BLaER1 treated with 17β-estradiol and CSF1 and Interleukin-3, amounts not matched to agents 10 nM and 100 nM (cell line): ENCODE results near the gene NHS.

ENCODE experiments used
- H3K27ac ChIP-seq, 11 experiments: shearing (Covaris generic); formaldehyde crosslinking; 2 replicates each; pipeline ENCODE4 v1.8.1; 2022
- H3K27me3 ChIP-seq, 11 experiments: shearing (Covaris generic); formaldehyde crosslinking; 2 replicates each; pipeline ENCODE4 v1.8.1; 2022
- H3K36me3 ChIP-seq, 11 experiments: shearing (Covaris generic); formaldehyde crosslinking; 2 replicates each; pipeline ENCODE4 v1.8.1; 2022
- H3K4me1 ChIP-seq, 10 experiments: shearing (Covaris generic); formaldehyde crosslinking; 2 replicates each; pipeline ENCODE4 v1.8.1; 2022
- H3K4me2 ChIP-seq, 11 experiments: shearing (Covaris generic); formaldehyde crosslinking; 2 replicates each; pipeline ENCODE4 v1.8.1; 2022
- H3K4me3 ChIP-seq, 10 experiments: shearing (Covaris generic); formaldehyde crosslinking; 2 replicates each; pipeline ENCODE4 v1.8.1; 2022
- H3K9ac ChIP-seq, 11 experiments: shearing (Covaris generic); formaldehyde crosslinking; 2 replicates each; pipeline ENCODE4 v1.8.1; 2022
- H3K9me3 ChIP-seq, 11 experiments: shearing (Covaris generic); formaldehyde crosslinking; replicated peaks in 1 of 11; 2 replicates each; pipeline ENCODE4 v1.8.1; 2022
- H4K20me1 ChIP-seq, 11 experiments: shearing (Covaris generic); formaldehyde crosslinking; 2 replicates each; pipeline ENCODE4 v1.8.1; 2022
- Cebpa-rat ChIP-seq, 11 experiments: shearing (Covaris generic); IDR thresholded peaks; 2 replicates each; pipeline ENCODE4 v1.8.1; 2022

NHS gene

DNA sequence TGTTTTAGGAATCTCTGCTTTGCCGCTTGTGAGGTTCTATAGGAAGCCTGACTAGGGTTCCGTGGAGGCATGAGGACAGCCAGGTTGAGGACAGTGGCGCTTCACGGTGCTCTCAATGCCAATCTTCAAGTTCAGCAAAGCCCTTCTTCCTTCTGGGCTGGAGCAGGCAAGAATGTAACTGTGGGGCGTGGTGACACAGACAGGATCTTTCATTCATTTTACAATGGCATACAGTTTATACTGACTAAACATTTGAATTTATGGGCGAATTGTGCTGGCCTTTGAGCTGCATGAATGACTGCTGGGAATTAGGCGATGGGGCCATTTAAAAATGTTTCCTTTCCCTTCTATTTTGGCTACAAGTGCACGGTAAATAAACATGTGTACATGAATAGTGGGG, 2.9 kb upstream of the NHS start:
- Histone ChIP-seq H3K4me3 (no peak overlapping the region), H3K9me3 (peaks cover 16 to 19% (median 17%) of the 10 kb centered on the region in 11 experiments; a peak in 21 of 22 replicates), H4K20me1 (no peaks in the 10 kb centered on the region; a peak in 2 of 22 replicates), H3K4me2 (no peak overlapping the region), H3K9ac (no peak overlapping the region), H3K36me3 (no peaks in the 10 kb centered on the region), H3K27me3 (peaks cover 92 to 100% (median 99%) of the 10 kb centered on the region in 11 experiments), H3K27ac (no peak overlapping the region), H3K4me1 (peaks cover 0 to 20% (median 5%) of the 10 kb centered on the region in 10 experiments; a peak in 8 of 20 replicates)
- no peak for TF ChIP-seq Cebpa-rat (IDR thresholded peaks at IDR 0.05)

DNA sequence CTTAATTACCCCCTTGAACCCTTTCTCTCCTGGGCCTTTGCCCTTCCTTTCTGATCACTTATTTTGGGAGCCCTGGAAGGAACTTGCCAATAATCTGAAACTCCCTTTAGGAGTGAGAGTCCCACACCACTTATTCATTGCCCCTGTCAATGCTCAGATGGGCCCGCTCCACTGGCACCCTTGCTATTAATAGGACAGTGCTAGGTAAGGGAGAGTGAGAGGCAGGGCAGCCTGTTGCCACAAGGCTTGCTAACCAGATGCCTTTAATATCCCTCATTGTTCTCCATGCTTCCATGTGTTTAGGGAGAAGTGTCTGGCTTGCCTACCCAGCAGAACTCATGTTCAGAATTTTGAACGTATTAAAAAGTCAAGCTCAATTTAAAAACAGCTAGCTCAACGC, 1.7 kb upstream of the NHS start:
- Histone ChIP-seq H3K27ac (no peak overlapping the region), H3K9me3 (peaks cover 22 to 29% (median 23%) of the 10 kb centered on the region in 11 experiments; a peak in 21 of 22 replicates), H3K4me1 (peaks cover 0 to 20% (median 5%) of the 10 kb centered on the region in 10 experiments; a peak in 8 of 20 replicates), H3K36me3 (no peaks in the 10 kb centered on the region), H3K27me3 (peaks cover 93 to 100% (median 98%) of the 10 kb centered on the region in 11 experiments), H3K4me2 (no peak overlapping the region), H4K20me1 (no peaks in the 10 kb centered on the region; a peak in 3 of 22 replicates), H3K9ac (no peak overlapping the region), H3K4me3 (no peak overlapping the region)
- no peak for TF ChIP-seq Cebpa-rat (IDR thresholded peaks at IDR 0.05)

DNA sequence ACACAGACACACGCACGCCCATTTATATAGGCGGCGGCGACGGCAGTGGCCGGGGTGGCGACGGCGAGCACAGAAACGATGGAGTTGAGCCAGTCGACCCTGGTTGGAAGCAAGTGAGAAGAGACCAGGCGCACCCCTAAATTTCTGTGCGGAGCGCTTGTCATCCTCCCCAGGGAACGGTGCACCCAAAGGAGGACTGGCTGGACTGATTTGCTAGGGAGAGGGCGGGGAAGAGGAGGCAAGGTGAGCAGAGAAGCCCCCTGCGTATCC, 302 bp downstream of the NHS start:
- no peak overlapping the region for H3K27ac ChIP-seq
- peak overlapping the region; percentile 14 to 81 (median 50); a peak in 21 of 22 replicates for H3K4me2 ChIP-seq
- peaks cover 0 to 9% (median 0%) of the 10 kb centered on the region in 10 experiments; a peak in 4 of 20 replicates for H3K4me1 ChIP-seq
- H3K9me3 ChIP-seq: peaks cover 22 to 40% (median 25%) of the 10 kb centered on the region in 11 experiments; a peak in 21 of 22 replicates
- H3K9ac ChIP-seq: no peak overlapping the region
- TF ChIP-seq Cebpa-rat (IDR thresholded peaks at IDR 0.05): no peak
- H3K36me3 ChIP-seq: no peaks in the 10 kb centered on the region
- peaks cover 90 to 100% (median 98%) of the 10 kb centered on the region in 11 experiments for H3K27me3 ChIP-seq
- H3K4me3 ChIP-seq: peak overlapping the region in 8 of 10 experiments; percentile 23 to 56 (median 38); a peak in 12 of 20 replicates
- H4K20me1 ChIP-seq: no peaks in the 10 kb centered on the region; a peak in 3 of 22 replicates

DNA sequence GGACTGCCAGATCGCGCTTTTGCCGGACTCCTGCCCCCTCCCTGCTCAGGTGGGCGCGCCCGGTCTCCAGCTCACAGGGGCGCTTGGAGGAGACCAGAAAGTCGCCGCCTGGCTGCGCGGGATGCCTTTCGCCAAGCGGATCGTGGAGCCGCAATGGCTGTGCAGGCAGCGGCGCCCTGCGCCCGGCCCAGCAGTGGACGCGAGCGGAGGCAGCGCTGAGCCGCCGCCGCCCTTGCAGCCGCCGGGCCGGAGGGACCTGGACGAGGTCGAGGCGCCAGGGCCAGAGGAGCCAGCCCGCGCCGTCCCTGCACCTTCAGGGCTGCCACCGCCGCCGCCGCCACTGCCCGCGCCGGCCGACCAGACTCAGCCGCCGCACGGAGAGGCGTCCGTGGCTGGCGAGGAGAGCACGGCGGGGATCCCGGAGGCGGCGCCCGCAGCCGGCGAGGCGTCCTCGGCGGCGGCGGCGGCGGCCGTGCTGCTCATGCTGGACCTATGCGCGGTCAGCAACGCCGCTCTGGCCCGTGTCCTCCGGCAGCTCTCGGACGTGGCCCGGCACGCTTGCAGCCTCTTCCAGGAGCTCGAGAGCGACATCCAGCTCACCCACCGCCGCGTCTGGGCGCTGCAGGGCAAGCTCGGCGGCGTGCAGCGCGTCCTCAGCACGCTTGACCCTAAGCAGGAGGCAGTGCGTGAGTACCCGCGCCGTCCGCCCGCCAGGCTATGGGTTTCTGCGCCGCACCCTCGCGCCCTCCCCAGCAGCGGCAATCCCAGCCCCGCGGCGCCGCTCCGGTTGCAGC, 834 bp downstream of the NHS start:
- Histone ChIP-seq H3K9ac (no peak overlapping the region), H3K4me1 (peaks cover 0 to 9% (median 0%) of the 10 kb centered on the region in 10 experiments; a peak in 4 of 20 replicates), H3K4me2 (peak overlapping the region; percentile 14 to 81 (median 50); a peak in 21 of 22 replicates), H3K27me3 (peaks cover 90 to 100% (median 99%) of the 10 kb centered on the region in 11 experiments), H3K9me3 (peaks cover 22 to 45% (median 25%) of the 10 kb centered on the region in 11 experiments; a peak in 21 of 22 replicates), H3K36me3 (no peaks in the 10 kb centered on the region), H4K20me1 (no peaks in the 10 kb centered on the region; a peak in 3 of 22 replicates), H3K4me3 (peak overlapping the region in 8 of 10 experiments; percentile 23 to 56 (median 38); a peak in 11 of 20 replicates), H3K27ac (no peak overlapping the region)
- no peak for TF ChIP-seq Cebpa-rat (IDR thresholded peaks at IDR 0.05)

DNA sequence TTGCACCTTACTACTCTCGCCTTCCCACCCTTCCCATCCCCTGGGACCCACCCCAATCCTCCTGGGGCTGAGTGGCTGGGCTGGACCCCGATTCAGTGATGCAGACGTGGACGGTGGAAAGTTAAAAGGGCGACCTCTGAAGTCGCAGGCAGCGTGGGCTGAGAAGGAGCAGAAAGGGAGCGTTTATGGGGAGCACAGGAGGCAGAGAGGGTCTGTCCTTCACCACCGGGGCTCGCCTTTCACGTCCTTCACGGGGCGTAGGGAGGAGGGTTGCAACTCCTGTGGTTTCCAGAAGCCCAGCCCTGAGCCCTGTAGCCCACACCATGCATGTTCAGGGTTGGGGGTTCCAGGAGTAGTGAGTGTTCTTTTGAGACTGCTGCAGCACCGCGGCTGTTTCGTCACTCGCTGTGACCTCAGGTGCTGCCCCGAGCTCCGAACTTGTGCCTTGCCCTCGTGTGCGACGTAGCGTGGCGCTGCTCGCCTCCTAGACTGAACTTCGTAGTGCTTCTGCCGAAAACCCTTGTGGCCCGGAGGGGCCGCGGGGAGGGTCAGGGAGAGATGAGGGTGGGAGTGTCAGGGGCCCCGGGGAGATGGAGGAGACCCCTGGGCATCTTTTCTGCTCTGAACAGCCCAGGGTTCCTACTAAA, 1.6 kb downstream of the NHS start:
- H3K4me1 ChIP-seq: peaks cover 0 to 9% (median 0%) of the 10 kb centered on the region in 10 experiments; a peak in 4 of 20 replicates
- peaks cover 87 to 100% (median 96%) of the 10 kb centered on the region in 11 experiments for H3K27me3 ChIP-seq
- H3K27ac ChIP-seq: no peak overlapping the region
- H3K9me3 ChIP-seq: peaks cover 23 to 52% (median 28%) of the 10 kb centered on the region in 11 experiments
- no peak overlapping the region for H3K9ac ChIP-seq
- H3K36me3 ChIP-seq: no peaks in the 10 kb centered on the region
- no peaks in the 10 kb centered on the region; a peak in 3 of 22 replicates for H4K20me1 ChIP-seq
- TF ChIP-seq Cebpa-rat (IDR thresholded peaks at IDR 0.05): no peak
- H3K4me2 ChIP-seq: no peak overlapping the region
- 0 out of 20 replicates have a peak overlapping the region, but pooled peaks of 1 of the 10 experiments have one; percentile 45 for H3K4me3 ChIP-seq

DNA sequence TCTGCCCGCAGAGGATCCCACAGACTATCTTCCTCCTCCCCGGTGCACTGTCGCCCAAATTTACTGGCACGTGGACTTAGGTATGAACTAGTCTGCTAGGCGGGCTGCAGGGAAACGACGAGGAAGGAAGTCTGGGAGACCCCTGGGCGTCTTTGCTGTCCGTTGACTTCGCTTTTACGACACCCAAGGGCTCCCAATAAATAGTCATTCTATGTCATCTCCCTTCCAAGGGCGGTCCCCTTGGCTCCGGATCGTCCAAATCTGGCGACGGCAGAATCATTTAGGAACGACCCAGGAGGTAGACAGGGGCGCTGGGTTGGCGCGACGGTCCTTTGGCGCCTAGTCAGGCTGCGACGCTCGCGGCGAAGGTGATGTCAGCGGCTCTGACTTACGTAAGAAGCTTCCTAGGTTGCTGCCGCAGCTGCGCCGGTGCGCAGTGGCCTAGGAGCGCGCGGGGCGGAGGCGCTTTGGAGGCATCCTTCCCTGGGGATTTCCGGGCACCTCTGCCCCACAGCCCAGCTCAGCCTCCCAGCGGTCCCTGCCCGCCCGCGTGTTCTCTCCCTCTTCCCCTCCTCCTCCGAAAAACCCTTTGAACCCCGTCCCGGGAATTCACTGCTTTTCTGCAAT, 2.2 kb downstream of the NHS start:
- Histone ChIP-seq H3K9me3 (peaks cover 29 to 59% (median 35%) of the 10 kb centered on the region in 11 experiments), H3K4me3 (no peak overlapping the region), H3K36me3 (no peaks in the 10 kb centered on the region), H3K4me2 (no peak overlapping the region), H3K4me1 (peaks cover 0 to 9% (median 0%) of the 10 kb centered on the region in 10 experiments; a peak in 4 of 20 replicates), H3K9ac (no peak overlapping the region), H3K27ac (no peak overlapping the region), H3K27me3 (peaks cover 84 to 100% (median 96%) of the 10 kb centered on the region in 11 experiments), H4K20me1 (no peaks in the 10 kb centered on the region; a peak in 3 of 22 replicates)
- TF ChIP-seq Cebpa-rat (IDR thresholded peaks at IDR 0.05): no peak

DNA sequence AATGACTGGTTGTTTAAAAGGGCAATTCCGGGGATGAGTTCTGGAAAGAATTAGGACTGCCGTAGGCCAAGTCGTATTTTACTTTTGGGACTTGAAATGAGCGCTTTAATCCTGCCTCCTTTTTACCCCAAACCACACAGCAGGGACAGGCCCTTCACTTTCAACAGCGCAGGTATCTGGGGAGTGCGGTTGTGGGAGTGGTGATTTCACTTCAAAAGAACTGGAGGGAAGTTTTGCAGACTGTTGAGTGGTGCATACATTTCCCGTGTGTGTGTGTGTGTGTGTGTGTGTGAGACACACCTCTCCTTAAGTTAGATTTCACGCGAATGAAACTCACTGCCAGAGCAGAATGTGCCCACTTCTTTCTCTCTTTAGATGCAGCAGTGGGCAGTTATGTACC, 2.8 kb downstream of the NHS start:
- no peak overlapping the region for H3K9ac ChIP-seq
- TF ChIP-seq Cebpa-rat (IDR thresholded peaks at IDR 0.05): no peak
- H4K20me1 ChIP-seq: no peaks in the 10 kb centered on the region; a peak in 3 of 22 replicates
- no peak overlapping the region for H3K4me3 ChIP-seq
- H3K9me3 ChIP-seq: peaks cover 35 to 65% (median 41%) of the 10 kb centered on the region in 11 experiments
- no peak overlapping the region for H3K4me2 ChIP-seq
- H3K27ac ChIP-seq: no peak overlapping the region
- H3K4me1 ChIP-seq: peaks cover 0 to 9% (median 0%) of the 10 kb centered on the region in 10 experiments; a peak in 4 of 20 replicates
- H3K36me3 ChIP-seq: no peaks in the 10 kb centered on the region
- peaks cover 78 to 100% (median 96%) of the 10 kb centered on the region in 11 experiments for H3K27me3 ChIP-seq

DNA sequence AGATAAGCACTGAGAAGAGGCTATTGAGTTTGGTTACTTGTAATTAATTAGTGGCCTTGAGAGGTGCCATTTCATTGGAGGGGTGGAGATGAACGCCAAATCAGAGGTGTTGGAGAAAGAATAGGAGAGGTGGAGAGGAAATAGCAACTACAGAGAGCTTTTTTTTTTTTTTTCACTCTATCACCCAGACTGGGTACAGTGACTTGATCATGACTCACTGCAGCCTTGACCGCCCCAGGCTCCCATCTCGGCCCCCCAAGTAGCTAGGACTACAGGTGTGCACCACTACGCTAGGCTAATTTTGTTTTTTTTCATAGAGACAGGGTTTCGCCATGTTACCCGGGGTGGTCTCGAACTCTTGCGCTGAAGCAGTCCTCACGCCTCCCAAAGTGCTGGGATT, 5.2 kb downstream of the NHS start:
- TF ChIP-seq Cebpa-rat (IDR thresholded peaks at IDR 0.05): no peak
- H3K36me3 ChIP-seq: no peaks in the 10 kb centered on the region
- no peaks in the 10 kb centered on the region; a peak in 2 of 22 replicates for H4K20me1 ChIP-seq
- H3K4me3 ChIP-seq: no peak overlapping the region
- peaks cover 0 to 9% (median 0%) of the 10 kb centered on the region in 10 experiments; a peak in 4 of 20 replicates for H3K4me1 ChIP-seq
- H3K4me2 ChIP-seq: no peak overlapping the region
- H3K9me3 ChIP-seq: peaks cover 42 to 78% (median 50%) of the 10 kb centered on the region in 11 experiments
- no peak overlapping the region for H3K27ac ChIP-seq
- H3K9ac ChIP-seq: no peak overlapping the region
- H3K27me3 ChIP-seq: peaks cover 69 to 100% (median 97%) of the 10 kb centered on the region in 11 experiments
